NOMO-1 treated with dmso at 0.1 percent for 144 hours (cell line): Measurements from ENCODE around the gene PSORS1C1.

Source experiments
- DNase-seq: peaks from one replicate; lab custom pipeline; 2025; ENCODE audit not compliant: unreplicated experiment; lab: John Stamatoyannopoulos, UW

PSORS1C1 gene

DNA sequence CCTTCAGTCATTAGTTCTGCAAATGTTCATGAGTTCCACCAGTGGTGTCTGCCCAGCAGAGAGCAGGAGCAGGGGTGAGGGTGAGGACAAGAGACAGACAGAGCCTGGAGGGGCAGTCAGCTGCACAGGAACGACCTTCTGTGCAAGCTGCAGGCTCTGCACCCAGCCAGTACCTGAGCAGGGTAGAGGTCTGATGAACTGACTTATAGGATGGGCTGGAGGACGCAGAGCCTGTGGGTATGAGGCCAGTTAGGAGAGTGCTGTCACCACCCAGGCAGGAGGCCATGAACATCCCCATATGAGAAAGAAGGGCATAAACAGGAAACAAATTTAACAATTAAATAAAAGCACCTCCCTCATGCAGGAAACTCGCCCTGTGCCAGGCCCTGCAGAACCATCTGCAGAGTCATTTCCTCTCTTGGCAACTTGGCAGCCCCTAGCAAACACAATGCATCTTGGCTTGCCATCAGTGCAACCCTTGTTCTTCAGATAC, 20.2 kb upstream of the PSORS1C1 start:
- no peak for DNase-seq

DNA sequence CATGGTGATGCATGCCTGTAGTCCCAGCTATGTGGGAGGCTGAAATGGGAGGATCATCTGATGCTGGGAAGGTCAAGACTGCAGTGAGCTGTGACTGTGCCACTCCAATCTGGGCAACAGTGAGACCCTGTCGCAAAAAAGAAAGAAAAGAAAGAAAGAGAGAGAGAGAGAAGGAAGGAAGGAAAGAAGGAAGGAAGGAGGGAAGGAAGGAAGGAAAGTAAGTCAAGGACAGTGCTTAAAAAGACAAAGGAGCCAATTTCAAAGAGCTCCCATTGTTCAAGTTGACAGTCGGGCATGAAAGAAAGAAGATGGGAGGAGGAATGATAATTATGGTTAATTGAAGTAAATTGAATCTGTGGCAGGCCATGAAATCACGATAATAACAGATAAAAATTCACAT, 18.4 kb upstream of the PSORS1C1 start:
- DNase-seq: no peak

DNA sequence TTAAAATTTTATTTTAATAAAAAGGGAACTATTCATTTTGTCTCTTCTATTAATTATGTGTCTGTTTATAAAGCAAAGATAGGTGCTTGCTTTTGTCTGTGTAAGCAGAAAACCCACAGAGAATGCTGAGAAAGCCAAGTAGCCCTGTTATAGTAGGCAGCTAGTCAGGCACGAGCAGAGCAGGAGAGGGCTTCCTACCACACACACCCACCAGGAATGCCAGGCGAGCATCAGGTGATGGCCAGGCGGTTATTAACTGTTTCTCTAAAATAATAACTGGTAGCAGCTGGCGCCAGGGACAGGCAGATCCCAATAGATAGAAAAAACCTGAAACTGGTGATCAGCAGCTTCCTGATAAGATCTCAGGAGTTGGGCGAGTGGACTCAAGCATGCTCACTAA, 17.9 kb upstream of the PSORS1C1 start:
- DNase-seq: no peak

- DNase-seq: no peak
These were observed 16.1 kb upstream of the PSORS1C1 start for GRCh38 chr6:31098449-31098938.

GRCh38 chr6:31103136-31103535, 11.5 kb upstream of the PSORS1C1 start:
- DNase-seq: no peak

GRCh38 chr6:31107052-31107451, 7.5 kb upstream of the PSORS1C1 start:
- DNase-seq: no peak

DNA sequence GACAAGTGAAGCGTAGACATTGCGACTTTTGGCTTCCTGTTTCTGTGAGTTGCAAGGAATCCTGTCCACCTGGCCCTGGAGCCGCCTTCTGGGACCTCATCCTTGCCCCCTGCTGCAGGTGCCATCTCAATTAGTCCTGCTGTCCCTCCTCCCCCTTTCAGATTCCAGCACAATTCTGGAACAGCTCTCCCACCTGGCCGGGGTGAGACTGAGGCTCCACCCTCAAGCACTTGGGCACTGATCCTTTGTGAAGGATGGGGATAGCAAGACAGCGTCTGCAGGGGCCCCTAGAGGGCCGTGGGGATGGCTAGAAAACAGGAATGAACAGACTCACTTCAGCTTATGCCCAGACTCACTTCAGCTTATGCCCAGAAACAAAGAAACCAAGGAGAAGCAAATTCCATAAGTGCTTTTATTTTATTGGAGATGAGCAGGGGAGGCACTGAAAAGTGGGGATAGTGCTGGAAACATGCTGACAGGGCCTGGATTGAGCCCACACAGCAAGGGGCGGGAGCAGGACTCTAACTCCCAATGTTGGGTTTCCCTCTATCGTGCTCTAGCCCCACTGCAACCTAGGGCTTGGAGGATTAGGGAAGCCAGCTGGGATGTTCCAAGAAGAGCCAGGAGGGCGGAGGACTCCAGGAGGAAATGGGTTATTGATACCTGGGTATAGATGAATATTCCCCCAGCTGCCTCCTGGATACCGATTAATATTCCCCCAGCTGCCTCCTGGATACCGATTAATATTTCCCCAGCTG, 3.6 kb upstream of the PSORS1C1 start:
- DNase-seq: no peak

DNA sequence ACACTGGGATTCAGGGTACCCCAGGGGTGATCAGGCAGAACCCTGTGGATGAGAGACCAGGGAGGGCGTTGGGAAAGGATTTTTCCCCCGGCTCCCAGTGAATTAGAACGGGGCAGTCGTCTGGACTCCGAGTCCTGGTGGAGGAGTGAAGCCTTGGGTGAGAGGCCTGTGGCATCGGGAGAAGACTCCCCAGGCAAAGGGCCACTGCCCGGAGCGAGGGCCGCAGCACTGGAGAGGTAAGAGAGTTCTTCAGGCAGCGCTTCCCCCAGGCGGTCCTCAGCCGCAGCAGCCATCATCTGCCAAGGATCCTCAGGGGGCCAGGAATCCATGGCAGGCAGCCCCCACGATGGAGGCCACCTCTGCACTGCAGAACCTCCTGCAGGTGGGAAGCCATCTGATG, 2.9 kb upstream of the PSORS1C1 start:
- DNase-seq: no peak

DNA sequence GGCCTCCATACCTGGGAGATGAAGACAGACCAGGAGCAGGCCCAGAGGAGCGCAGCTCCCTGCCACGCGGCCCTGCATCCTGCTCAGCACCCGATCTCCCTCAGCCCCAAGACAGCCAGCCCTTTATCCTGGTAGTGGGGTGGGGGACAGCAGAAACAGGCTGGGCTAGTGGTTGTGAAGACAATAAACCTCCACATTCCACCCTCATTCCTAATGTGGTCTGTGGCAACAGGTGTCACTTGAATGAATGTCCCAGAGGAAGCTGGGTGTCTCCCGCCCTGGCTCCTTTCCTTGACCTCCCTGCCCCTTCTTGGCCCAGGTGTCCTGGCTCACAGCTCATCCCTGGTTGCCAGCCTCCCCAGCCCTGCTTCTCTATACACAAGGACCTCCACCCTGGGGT, 2.1 kb upstream of the PSORS1C1 start, which contains the start of gene C6orf15:
Gene C6orf15 (minus strand): TSS at position 98 of the 400 bp plus-strand sequence. CDS start 20 bp downstream, at position 78.
- no peak for DNase-seq

DNA sequence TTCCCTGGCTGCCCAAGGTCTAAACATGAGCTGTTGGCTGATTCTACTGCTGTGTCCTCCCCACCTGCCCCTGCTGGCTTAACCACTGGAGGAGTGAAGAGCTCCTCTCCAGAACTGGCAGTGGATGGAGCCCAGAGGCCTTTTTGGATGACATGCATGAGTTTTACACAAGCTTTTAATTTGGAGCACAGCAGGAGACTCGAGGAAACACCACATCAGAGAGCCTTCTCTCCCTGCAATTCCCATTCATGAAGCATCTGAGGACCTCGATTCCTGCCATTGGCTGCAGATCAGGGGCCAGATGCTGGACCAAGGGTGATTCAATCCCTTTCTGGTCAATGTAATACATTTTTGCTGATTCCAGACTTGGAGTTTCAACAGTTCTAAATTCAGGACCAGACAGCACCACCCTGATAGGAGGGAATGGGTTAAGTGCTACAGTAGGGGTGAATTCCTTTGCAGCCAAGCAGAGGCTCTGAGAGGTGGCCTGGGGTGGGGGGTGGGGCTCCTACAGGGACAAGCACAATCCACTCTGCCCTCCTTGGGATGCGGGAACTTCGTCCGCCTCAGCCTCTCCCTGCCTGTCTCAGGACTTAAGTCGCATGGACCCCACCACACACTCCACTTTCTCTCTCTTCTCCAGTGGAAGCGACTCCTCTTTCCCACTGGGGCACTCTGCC, 599 bp upstream of the PSORS1C1 start:
- DNase-seq: no peak

GRCh38 chr6:31114970-31115849, 610 bp downstream of the PSORS1C1 start:
- DNase-seq: no peak

DNA sequence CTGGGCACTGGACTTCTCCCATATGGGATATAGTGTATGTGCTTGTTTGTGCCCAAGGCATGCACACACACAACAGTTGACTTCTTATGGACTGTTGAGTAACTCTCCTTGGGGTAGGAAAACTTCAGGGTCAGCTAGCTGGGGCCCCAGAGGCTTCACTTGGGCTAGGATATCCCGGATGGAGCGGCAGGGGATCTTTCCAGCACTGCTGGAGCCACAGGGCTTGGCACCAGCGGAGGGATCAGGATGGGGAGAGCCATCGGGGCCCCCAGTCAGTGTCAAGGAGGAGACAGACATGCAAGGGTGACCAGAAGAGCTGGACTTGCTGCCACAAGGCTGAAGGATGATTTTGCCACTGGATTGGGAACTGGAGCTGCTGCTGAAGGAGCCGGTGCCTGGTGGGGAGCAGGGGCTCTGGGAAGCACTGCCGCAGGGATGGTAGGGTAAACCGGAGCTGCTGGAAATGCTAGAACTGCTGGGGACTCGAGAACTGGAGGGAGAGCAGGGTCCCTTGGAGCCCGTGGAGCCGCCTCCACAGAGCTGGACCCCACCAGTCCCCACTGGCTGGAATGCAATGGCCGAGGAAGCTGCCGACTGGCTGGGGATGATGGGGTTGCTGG, 1.5 kb downstream of the PSORS1C1 start:
- no peak for DNase-seq

- DNase-seq: no peak
These were observed 2.2 kb downstream of the PSORS1C1 start for GRCh38 chr6:31116661-31117385.

DNA sequence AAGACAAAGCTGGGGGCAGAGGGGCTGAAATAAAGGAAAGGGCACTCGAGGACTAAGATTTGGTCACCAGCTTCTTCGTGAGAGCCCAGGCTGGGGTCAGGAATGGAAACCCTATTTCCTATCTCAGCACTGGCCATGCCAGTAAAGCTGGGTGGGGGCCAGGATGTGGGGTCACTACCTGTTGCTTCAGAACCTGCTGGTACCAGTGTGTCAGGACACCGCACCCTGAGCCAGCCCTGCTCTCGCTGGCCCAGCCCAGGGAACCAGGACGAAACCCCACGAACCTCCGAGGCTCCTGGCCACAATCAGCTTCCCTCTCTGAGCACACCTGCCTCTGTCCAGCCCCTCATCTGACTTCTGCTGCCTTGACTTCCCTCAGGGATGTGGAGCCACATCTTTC, 3.6 kb downstream of the PSORS1C1 start:
- no peak for DNase-seq

DNA sequence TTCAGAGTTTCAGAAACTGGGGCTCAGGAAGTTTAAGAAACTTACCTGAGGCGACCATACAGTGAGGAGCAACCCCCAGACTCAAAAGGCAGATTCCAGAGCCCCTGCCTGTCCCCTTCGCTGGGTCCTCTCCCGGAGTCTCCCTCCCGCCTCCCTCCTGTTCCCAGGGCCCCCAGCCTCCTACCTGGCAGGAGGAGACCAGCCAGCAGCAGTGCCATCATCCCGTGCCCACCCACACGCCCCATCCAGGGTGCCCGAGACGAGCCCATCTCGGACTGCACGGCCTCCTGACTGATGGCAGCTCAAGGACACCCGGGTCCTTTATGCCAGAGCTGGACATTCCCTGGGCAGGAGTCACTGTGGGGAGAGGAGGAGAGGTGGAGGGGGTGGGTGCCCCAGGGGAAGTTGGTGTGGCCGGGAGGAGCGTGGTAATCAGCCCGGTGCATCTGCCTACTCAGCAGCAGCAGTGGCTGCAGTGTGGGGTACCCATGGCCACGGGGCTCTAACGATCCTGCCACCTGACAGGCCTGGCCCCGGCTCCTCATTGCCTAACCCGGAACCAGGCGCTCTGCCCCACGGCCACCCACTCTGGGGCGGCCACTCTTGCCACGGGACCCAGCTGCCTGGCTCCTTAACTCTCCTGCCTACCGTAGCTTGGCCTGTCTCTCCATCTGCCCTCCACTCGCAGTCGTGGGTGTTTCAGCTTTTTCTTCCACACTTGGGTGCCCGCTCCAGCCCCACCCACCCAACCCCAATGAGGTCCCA, 5.7 kb downstream of the PSORS1C1 start, which contains the start of gene CDSN:
Gene CDSN (minus strand): TSS at position 296 of the 765 bp plus-strand sequence. CDS start 27 bp downstream, at position 269.
- DNase-seq: no peak

GRCh38 chr6:31121131-31121790, 6.7 kb downstream of the PSORS1C1 start:
- no peak for DNase-seq

GRCh38 chr6:31122791-31123706, 8.4 kb downstream of the PSORS1C1 start:
- DNase-seq: no peak

DNA sequence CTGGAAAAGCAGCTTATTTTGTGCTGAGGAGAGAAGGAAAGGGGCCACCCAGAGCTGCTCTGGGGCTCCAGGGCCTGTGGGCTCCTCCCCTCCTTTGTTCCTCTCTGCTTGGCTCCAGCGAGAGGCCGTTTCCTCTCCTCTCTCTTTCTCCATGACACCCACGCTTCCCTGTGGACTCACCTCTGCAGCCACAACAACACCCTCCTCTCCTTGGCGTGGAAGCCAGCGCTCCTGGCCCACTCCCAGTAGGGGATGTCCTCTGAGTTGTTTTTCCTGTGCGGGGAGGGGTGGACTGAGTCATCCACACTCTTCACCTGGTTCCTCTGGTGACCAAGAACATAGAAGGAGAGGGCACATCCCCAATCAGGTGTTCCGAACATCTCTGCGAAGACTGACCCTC, 10.6 kb downstream of the PSORS1C1 start:
- no peak for DNase-seq
